Bronchial epithelial cell (primary cell): ENCODE data around the gene HTRA3. TPM values are rescaled to one million over a fixed set of nuclear protein-coding genes. Genes with fewer than 3 reads are reported as not detected.

Experiments used
- DNase-seq: peaks from one replicate; pipeline ENCODE4 v3.0.0-alpha.2; 2010; ENCODE audit warnings: low read depth
- FAIRE-seq: peaks from 2 replicates; lab custom pipeline; 2011; peaks lifted over from hg19 to GRCh38; lab: Jason Lieb, UNC
- H3K27me3 ChIP-seq: 2 replicates; pipeline ENCODE4 v1.5.1; 2011; ENCODE audit warnings: low read length; ENCODE audit not compliant: control insufficient read depth, insufficient read depth
- H3K36me3 ChIP-seq: 2 replicates; pipeline ENCODE4 v1.5.1; 2011; ENCODE audit warnings: low read length; ENCODE audit not compliant: control insufficient read depth, insufficient read depth
- H3K4me3 ChIP-seq: 2 replicates; pipeline ENCODE4 v1.5.1; 2011; ENCODE audit warnings: mild to moderate bottlenecking, low read depth, low read length, control low read depth
- total RNA-seq: library from RNA; depleted of rRNA; stranded (reverse); fragments of >200 nt; gene quantifications from 2 replicates; pipeline ENCODE4 v1.2.1, GENCODE V29; 2014
- TF ChIP-seq, protein P1 (sequence below): IDR thresholded peaks from 2 replicates; pipeline ENCODE4 v1.5.1; 2011; ENCODE audit warnings: mild to moderate bottlenecking, moderate library complexity, low read length, control low read depth, inconsistent platforms; ENCODE audit not compliant: insufficient read depth, severe bottlenecking

HTRA3 gene
- total RNA-seq, 1 donor from 2014 or later: 0.26 TPM

DNA sequence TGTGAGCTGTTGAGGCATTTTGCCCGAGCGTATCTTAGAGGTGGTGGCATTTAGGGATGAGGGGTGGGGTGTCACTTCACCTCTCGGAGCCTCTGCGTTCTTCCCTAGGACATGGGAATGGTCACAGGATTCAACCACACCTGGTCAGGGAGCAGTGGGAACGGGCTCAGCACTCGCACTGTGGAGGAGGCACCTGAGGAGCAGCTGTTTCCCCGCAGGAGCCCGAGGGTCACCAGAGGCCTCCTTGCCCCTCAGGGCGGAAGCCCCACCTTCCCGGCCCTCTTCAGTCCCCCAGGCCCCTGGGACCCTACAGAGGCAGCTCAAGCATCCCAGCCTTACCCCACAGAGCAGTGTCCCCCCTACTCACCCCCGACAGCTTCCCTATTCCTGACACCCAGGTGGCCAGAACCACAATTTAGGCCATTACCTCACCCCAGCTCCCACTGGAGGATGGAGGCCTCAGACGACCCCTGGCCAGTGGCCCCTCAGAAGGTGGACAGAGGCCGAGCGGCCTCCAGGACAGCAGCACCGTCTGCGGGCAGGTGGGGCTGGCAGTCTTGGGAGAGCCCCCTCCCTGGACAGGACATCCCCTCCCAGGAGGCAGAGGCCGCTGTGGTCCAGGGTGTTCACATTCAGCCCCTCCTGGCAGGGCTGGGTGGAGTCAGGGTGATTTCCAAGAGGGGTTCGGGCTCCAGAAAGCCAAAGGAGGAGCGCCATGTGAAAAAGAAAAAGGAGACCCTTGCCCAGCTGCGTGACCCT is 4.2 kb upstream of the HTRA3 start:
- TF ChIP-seq, protein P1, sequence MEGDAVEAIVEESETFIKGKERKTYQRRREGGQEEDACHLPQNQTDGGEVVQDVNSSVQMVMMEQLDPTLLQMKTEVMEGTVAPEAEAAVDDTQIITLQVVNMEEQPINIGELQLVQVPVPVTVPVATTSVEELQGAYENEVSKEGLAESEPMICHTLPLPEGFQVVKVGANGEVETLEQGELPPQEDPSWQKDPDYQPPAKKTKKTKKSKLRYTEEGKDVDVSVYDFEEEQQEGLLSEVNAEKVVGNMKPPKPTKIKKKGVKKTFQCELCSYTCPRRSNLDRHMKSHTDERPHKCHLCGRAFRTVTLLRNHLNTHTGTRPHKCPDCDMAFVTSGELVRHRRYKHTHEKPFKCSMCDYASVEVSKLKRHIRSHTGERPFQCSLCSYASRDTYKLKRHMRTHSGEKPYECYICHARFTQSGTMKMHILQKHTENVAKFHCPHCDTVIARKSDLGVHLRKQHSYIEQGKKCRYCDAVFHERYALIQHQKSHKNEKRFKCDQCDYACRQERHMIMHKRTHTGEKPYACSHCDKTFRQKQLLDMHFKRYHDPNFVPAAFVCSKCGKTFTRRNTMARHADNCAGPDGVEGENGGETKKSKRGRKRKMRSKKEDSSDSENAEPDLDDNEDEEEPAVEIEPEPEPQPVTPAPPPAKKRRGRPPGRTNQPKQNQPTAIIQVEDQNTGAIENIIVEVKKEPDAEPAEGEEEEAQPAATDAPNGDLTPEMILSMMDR: no peak
- DNase-seq: no peak
- Histone ChIP-seq H3K36me3 (no peaks in the 10 kb centered on the region), H3K27me3 (peaks cover 3% of the 10 kb centered on the region), H3K4me3 (no peak overlapping the region)
- FAIRE-seq: no peak

GRCh38 chr4:8266088-8266487 is 3.5 kb upstream of the HTRA3 start:
- FAIRE-seq: no peak

DNA sequence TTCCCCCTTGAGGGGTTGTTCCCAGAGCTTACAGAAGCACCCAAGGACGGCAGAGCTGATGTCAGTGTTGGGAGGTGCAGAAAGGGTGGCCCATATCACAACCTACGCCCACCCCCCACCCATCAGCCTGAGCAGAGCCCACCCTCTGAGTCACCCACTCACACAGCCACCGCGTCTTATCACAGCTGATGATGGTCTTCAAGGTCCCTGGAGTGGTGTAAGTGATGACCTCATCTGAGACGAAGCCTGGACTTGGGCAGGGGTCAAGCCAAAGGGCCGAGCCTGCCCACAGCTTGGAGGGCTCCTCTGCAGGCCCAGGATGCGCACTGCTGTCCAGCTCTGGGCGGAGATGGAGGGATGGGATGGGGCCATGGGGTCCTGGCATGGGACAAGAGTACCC is 3.0 kb upstream of the HTRA3 start:
- peaks cover 13% of the 10 kb centered on the region for H3K27me3 ChIP-seq
- DNase-seq (no peak), FAIRE-seq (no peak)
- no peak overlapping the region for H3K4me3 ChIP-seq
- no peaks in the 10 kb centered on the region for H3K36me3 ChIP-seq
- TF ChIP-seq, protein P1: no peak

More at GRCh38 chr4:8266088-8266487, 3.5 kb upstream of the HTRA3 start:
- H3K4me3 ChIP-seq: no peak overlapping the region
- TF ChIP-seq, protein P1: no peak
- no peak for DNase-seq
- H3K27me3 ChIP-seq: peaks cover 11% of the 10 kb centered on the region
- no peaks in the 10 kb centered on the region for H3K36me3 ChIP-seq

DNA sequence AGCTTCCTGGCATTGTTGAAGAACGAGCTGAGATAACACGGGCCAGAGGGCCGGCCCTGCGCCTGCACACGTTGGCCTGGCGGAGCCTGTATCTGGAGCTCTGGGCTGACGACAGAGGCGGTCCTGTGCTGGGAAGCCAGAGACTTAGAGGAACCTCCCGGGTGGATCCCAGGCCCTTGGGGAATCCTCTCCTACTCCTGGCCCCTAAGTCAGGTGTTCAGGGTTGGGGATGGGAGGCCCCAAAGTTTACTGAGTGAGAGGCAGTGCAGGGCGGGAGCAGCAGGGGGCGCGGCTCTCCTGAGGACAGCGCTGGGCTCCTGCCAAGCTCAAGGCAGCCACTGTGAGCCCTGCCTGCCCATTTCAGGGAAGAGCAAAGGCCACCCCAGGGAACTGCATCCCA is 2.5 kb upstream of the HTRA3 start:
- Histone ChIP-seq H3K4me3 (no peak overlapping the region), H3K36me3 (no peaks in the 10 kb centered on the region), H3K27me3 (peaks cover 14% of the 10 kb centered on the region)
- TF ChIP-seq, protein P1: peak; percentile 89
- FAIRE-seq (no peak), DNase-seq (peak; percentile 52)

DNA sequence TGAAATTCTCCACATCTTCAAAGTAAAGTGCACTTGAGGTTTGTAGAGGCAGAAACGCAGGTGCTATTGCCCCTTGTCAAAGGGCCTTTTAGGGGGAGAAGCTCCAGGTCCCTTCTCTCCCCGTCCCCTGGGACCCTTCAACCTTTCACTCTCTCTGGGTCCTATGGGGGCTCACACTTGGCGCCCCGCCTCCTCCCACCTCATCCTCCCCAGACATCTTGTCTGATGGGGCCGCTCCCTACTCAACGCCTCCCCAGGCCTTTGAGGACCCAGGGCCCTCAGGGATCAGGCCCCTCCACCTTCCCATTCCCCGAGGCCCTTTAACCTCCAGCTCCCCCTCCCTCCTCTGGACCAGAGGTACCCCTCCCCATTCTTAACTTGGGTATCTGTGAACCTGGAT is 1.3 kb upstream of the HTRA3 start:
- Histone ChIP-seq H3K36me3 (no peaks in the 10 kb centered on the region), H3K27me3 (peaks cover 14% of the 10 kb centered on the region), H3K4me3 (no peak overlapping the region)
- DNase-seq (no peak), FAIRE-seq (no peak)
- TF ChIP-seq, protein P1: no peak
